Gastrocnemius medialis (tissue), 4 donors: ENCODE data around the gene CHST9. TPM values are rescaled to one million over a fixed set of nuclear protein-coding genes. Genes with fewer than 3 reads are reported as not detected.

ENCODE experiments used
- ATAC-seq, 2 donors: fragments of 150-250 bp; one replicate each; pipeline ENCODE4 v1.9.1; 2016
- DNase-seq, 2 donors: peaks; one replicate each; pipeline ENCODE4 v3.0.0-alpha.2; 2019
- H3K27ac ChIP-seq, 4 donors: fragments of 200-600 bp; sonication (generic); 1 replicate in 1 of 4; 2 replicates in 3 of 4; pipeline ENCODE4 v1.5.1; 2016 to 2018; ENCODE audit warnings: mild to moderate bottlenecking in 2 of 4, moderate library complexity in 1 of 4
- H3K27me3 ChIP-seq, 3 donors: fragments of 200-600 bp; sonication (generic) in 2 of 3; 1 replicate in 1 of 3; 2 replicates in 2 of 3; pipeline versions ENCODE4 v1.5.1 to v1.6.0; 2016 to 2019; ENCODE audit warnings: mild to moderate bottlenecking in 1 of 3, moderate library complexity in 1 of 3
- H3K36me3 ChIP-seq, 2 donors: fragments of 200-600 bp; sonication (generic) in 1 of 2; one replicate each; pipeline ENCODE4 v1.5.1; 2017 to 2018
- H3K4me1 ChIP-seq, 2 donors: fragments of 200-600 bp; sonication (generic) in 1 of 2; one replicate each; pipeline ENCODE4 v1.5.1; 2016 to 2017; ENCODE audit warnings: mild to moderate bottlenecking in 2 of 2
- H3K4me3 ChIP-seq, 4 donors: fragments of 200-600 bp; sonication (generic) in 3 of 4; 1 replicate in 1 of 4; 2 replicates in 3 of 4; pipeline ENCODE4 v1.5.1; 2016 to 2019; ENCODE audit warnings: mild to moderate bottlenecking in 2 of 4
- H3K9me3 ChIP-seq, 3 donors: fragments of 200-600 bp; sonication (generic) in 2 of 3; 1 replicate in 1 of 3; 2 replicates in 2 of 3; pipeline ENCODE4 v1.5.1; 2016 to 2019
- CTCF ChIP-seq, 5 experiments: fragments of 450-650 bp in 3 of 5; fragments of 200-600 bp in 2 of 5; sonication (generic) in 2 of 5; IDR thresholded peaks in 4 of 5; conservative IDR thresholded peaks in 1 of 5; 1 replicate in 4 of 5; 2 replicates in 1 of 5; pipeline ENCODE4 v1.5.1; 2016 to 2019; ENCODE audit warnings: antibody characterized with exemption in 5 of 5, mild to moderate bottlenecking in 3 of 5, moderate library complexity in 3 of 5
- POLR2A ChIP-seq, 2 donors: fragments of 450-650 bp; IDR thresholded peaks; one replicate each; pipeline ENCODE4 v1.6.1; 2017; ENCODE audit warnings: antibody characterized with exemption in 2 of 2, mild to moderate bottlenecking in 2 of 2, moderate library complexity in 2 of 2
- in situ Hi-C, 4 donors: fragments of 200-750 bp; cut with MboI; loops; one replicate each; pipeline versions ENCODE4 v1.15.0 to v1.8.0; 2017; ENCODE audit warnings: low sequenced_read_pairs in 4 of 4
- intact Hi-C: fragments of 100-400 bp; cut with DNase I; formaldehyde crosslinking; loops from one replicate; pipeline ENCODE4 v1.15.1; 2023; ENCODE audit warnings: low total_unique reads
- total RNA-seq, 4 donors: library from RNA; depleted of rRNA; stranded (reverse); fragments of >200 nt; gene quantifications; one replicate each; pipeline versions ENCODE4 v1.1.0 to v1.2.3, GENCODE V29; 2016

Gene CHST9
- total RNA-seq, 4 donors from 2014 or later, result 0.07 TPM; not detected in 3

- in situ Hi-C loops (loop anchor here in 1 of 4 donors (5.0 kb wide), 1 partner anchor 196 kb away; no protein-coding TSS in a partner anchor), intact Hi-C loops (no loop called here)
These were observed 176.5 kb downstream of the CHST9 start for GRCh38 chr18:27008575-27008974.

GRCh38 chr18:27007880-27008279 lies 177.2 kb downstream of the CHST9 start:
- TF ChIP-seq POLR2A (IDR thresholded peaks at IDR 0.05) (no peak), CTCF (IDR thresholded peaks at IDR 0.05 in 4 of 5, conservative IDR thresholded peaks at IDR 0.05 in 1 of 5) (no peak)
- Histone ChIP-seq H3K9me3 (no peaks in the 10 kb centered on the region), H3K4me1 (no peaks in the 10 kb centered on the region), H3K4me3 (no peak overlapping the region), H3K27me3 (no peaks in the 10 kb centered on the region), H3K36me3 (no peaks in the 10 kb centered on the region), H3K27ac (no peak overlapping the region)
- intact Hi-C loops, result no loop called here
- in situ Hi-C loops, result loop anchor here in 1 of 4 donors (5.0 kb wide), 1 partner anchor 196 kb away; no protein-coding TSS in a partner anchor
- ATAC-seq, result no peak
- no peak for DNase-seq

More at GRCh38 chr18:27008575-27008974, 176.5 kb downstream of the CHST9 start:
- H3K27ac ChIP-seq, result no peak overlapping the region
- no peaks in the 10 kb centered on the region for H3K36me3 ChIP-seq
- no peaks in the 10 kb centered on the region for H3K4me1 ChIP-seq
- H3K4me3 ChIP-seq, result no peak overlapping the region
- ATAC-seq (no peak), DNase-seq (no peak)
- H3K9me3 ChIP-seq, result no peaks in the 10 kb centered on the region
- TF ChIP-seq CTCF (IDR thresholded peaks at IDR 0.05 in 4 of 5, conservative IDR thresholded peaks at IDR 0.05 in 1 of 5) (no peak), POLR2A (IDR thresholded peaks at IDR 0.05) (no peak)
- H3K27me3 ChIP-seq, result no peaks in the 10 kb centered on the region

GRCh38 chr18:27005589-27005988 lies 179.5 kb downstream of the CHST9 start:
- H3K4me3 ChIP-seq, result no peak overlapping the region
- no peaks in the 10 kb centered on the region for H3K4me1 ChIP-seq
- intact Hi-C loops (loop anchor here (2.0 kb wide), 1 partner anchor 193 kb away; no protein-coding TSS in a partner anchor), in situ Hi-C loops (loop anchor here in 1 of 4 donors (5.0 kb wide), 1 partner anchor 193 kb away; no protein-coding TSS in a partner anchor)
- ATAC-seq, result no peak
- no peak for DNase-seq
- no peaks in the 10 kb centered on the region for H3K36me3 ChIP-seq
- TF ChIP-seq CTCF (IDR thresholded peaks at IDR 0.05 in 4 of 5, conservative IDR thresholded peaks at IDR 0.05 in 1 of 5) (peak in 1 of 5 experiments; percentile 20), POLR2A (IDR thresholded peaks at IDR 0.05) (no peak)
- no peaks in the 10 kb centered on the region for H3K27me3 ChIP-seq
- H3K9me3 ChIP-seq, result no peaks in the 10 kb centered on the region
- no peak overlapping the region for H3K27ac ChIP-seq

- DNase-seq, result no peak
- ATAC-seq, result no peak
- Histone ChIP-seq H3K36me3 (no peaks in the 10 kb centered on the region), H3K27ac (no peak overlapping the region), H3K9me3 (no peaks in the 10 kb centered on the region), H3K27me3 (no peaks in the 10 kb centered on the region), H3K4me1 (no peaks in the 10 kb centered on the region), H3K4me3 (no peak overlapping the region)
- intact Hi-C loops, result loop anchor here (2.0 to 5.0 kb wide), 2 partner anchors 142 to 191 kb away; no protein-coding TSS in a partner anchor
- in situ Hi-C loops, result no loop called here
- TF ChIP-seq CTCF (IDR thresholded peaks at IDR 0.05 in 4 of 5, conservative IDR thresholded peaks at IDR 0.05 in 1 of 5) (peak in 3 of 5 experiments; percentile 11 to 36 (median 32)), POLR2A (IDR thresholded peaks at IDR 0.05) (no peak)
These were observed 180.9 kb downstream of the CHST9 start for GRCh38 chr18:27004056-27004829.
